ENCODE results near the gene MMUT. TPM values are rescaled to one million over a fixed set of nuclear protein-coding genes. Genes with fewer than 3 reads are reported as not detected.

MMUT gene
- total RNA-seq, 1 experiment from 2014 or later, result 12.4 TPM

GRCh38 chr6:49423817-49424216 lies 39.2 kb downstream of the MMUT start:
- no peak overlapping the region for H3K9ac ChIP-seq (ENCODE audit: low read length)
- intact Hi-C loops (cut with micrococcal nuclease), result loop anchor here (1.0 to 5.0 kb wide), 4 partner anchors 657 to 1792 kb away; no protein-coding TSS in a partner anchor
- TF ChIP-seq, protein P1, sequence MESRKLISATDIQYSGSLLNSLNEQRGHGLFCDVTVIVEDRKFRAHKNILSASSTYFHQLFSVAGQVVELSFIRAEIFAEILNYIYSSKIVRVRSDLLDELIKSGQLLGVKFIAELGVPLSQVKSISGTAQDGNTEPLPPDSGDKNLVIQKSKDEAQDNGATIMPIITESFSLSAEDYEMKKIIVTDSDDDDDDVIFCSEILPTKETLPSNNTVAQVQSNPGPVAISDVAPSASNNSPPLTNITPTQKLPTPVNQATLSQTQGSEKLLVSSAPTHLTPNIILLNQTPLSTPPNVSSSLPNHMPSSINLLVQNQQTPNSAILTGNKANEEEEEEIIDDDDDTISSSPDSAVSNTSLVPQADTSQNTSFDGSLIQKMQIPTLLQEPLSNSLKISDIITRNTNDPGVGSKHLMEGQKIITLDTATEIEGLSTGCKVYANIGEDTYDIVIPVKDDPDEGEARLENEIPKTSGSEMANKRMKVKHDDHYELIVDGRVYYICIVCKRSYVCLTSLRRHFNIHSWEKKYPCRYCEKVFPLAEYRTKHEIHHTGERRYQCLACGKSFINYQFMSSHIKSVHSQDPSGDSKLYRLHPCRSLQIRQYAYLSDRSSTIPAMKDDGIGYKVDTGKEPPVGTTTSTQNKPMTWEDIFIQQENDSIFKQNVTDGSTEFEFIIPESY (IDR thresholded peaks at IDR 0.05; ENCODE audit: extremely low read depth, insufficient replicate concordance, low read length), result no peak
- peak; percentile 9 to 49 (median 31); a peak in 3 of 6 replicates for TF ChIP-seq CTCF (IDR thresholded peaks at IDR 0.05 in 2 of 3, conservative IDR thresholded peaks at IDR 0.05 in 1 of 3; ENCODE audit: borderline replicate concordance in 1 of 3, insufficient read depth in 1 of 3, low read depth in 2 of 3, low read length in 2 of 3)
- TF ChIP-seq RAD21 (IDR thresholded peaks at IDR 0.05; ENCODE audit: low read depth), result peak; percentile 65
- RAD21 ChIA-PET (ENCODE audit: low non-redundant PET in 1 of 2, low total read pairs in 2 of 2, uncharacterized antibody in 2 of 2, unreplicated experiment in 2 of 2), result no interaction called here
- POLR2A ChIA-PET, result no interaction called here
- no peaks in the 10 kb centered on the region for H3K27me3 ChIP-seq (ENCODE audit: insufficient read depth, low read length)
- no peaks in the 10 kb centered on the region for H3K9me2 ChIP-seq (ENCODE audit: insufficient read depth)
- H3K9me3 ChIP-seq (ENCODE audit: control insufficient read depth in 1 of 2, insufficient read depth in 1 of 2, low read depth in 1 of 2, low read length in 2 of 2), result no peaks in the 10 kb centered on the region
- no peaks in the 10 kb centered on the region for H3K36me3 ChIP-seq (ENCODE audit: control insufficient read depth in 1 of 2, insufficient read depth in 2 of 2, low read length in 2 of 2)
- ATAC-seq (no peak), DNase-seq (ENCODE audit: low read depth, low spot score) (no peak)
- H3K4me2 ChIP-seq (ENCODE audit: low read length), result no peak overlapping the region
- BruUV-seq (replicated peaks), result no TSS peak
- H2AFZ ChIP-seq (ENCODE audit: low read depth, low read length, poor library complexity, severe bottlenecking), result no peak overlapping the region
- no peak overlapping the region for H3K4me3 ChIP-seq (replicated peaks in 1 of 2; ENCODE audit: low read depth in 1 of 2, low read length in 2 of 2)
- CTCF ChIA-PET, result no interaction called here
- H4K20me1 ChIP-seq (ENCODE audit: insufficient read depth), result no peaks in the 10 kb centered on the region
- H3K4me1 ChIP-seq (ENCODE audit: control insufficient read depth in 1 of 2, insufficient read depth in 2 of 2, low read length in 2 of 2), result no peaks in the 10 kb centered on the region
- H3K79me2 ChIP-seq (ENCODE audit: insufficient read depth, low read length), result no peaks in the 10 kb centered on the region
- H3K27ac ChIP-seq (ENCODE audit: low read depth, low read length), result no peak overlapping the region

GRCh38 chr6:49416195-49416594 lies 46.9 kb downstream of the MMUT start:
- intact Hi-C loops (cut with micrococcal nuclease), result no loop called here
- no peak overlapping the region for H3K9ac ChIP-seq (ENCODE audit: low read length)
- no peak for TF ChIP-seq ZFX (IDR thresholded peaks at IDR 0.05)
- TF ChIP-seq CBX3 (IDR thresholded peaks at IDR 0.05; ENCODE audit: low read depth), result no peak
- no peak for TF ChIP-seq ZNF274 (IDR thresholded peaks at IDR 0.05; ENCODE audit: low read depth, low read length)
- TF ChIP-seq EGR1 (IDR thresholded peaks at IDR 0.05; ENCODE audit: low read depth), result no peak
- H3K4me2 ChIP-seq (ENCODE audit: low read length), result no peak overlapping the region
- no peaks in the 10 kb centered on the region for H3K9me2 ChIP-seq (ENCODE audit: insufficient read depth)
- no peaks in the 10 kb centered on the region for H3K9me3 ChIP-seq (ENCODE audit: control insufficient read depth in 1 of 2, insufficient read depth in 1 of 2, low read depth in 1 of 2, low read length in 2 of 2)
- no peak overlapping the region for H2AFZ ChIP-seq (ENCODE audit: low read depth, low read length, poor library complexity, severe bottlenecking)
- H3K79me2 ChIP-seq (ENCODE audit: insufficient read depth, low read length), result no peaks in the 10 kb centered on the region
- DNase-seq (ENCODE audit: low read depth, low spot score) (no peak), ATAC-seq (no peak)
- POLR2A ChIA-PET, result no interaction called here
- no peak overlapping the region for H3K4me3 ChIP-seq (replicated peaks in 1 of 2; ENCODE audit: low read depth in 1 of 2, low read length in 2 of 2)
- CTCF ChIA-PET, result no interaction called here
- RAD21 ChIA-PET (ENCODE audit: low non-redundant PET in 1 of 2, low total read pairs in 2 of 2, uncharacterized antibody in 2 of 2, unreplicated experiment in 2 of 2), result no interaction called here
- H3K4me1 ChIP-seq (ENCODE audit: control insufficient read depth in 1 of 2, insufficient read depth in 2 of 2, low read length in 2 of 2), result no peaks in the 10 kb centered on the region
- BruUV-seq (replicated peaks), result no TSS peak
- no peaks in the 10 kb centered on the region for H3K27me3 ChIP-seq (ENCODE audit: insufficient read depth, low read length)
- no peaks in the 10 kb centered on the region for H3K36me3 ChIP-seq (ENCODE audit: control insufficient read depth in 1 of 2, insufficient read depth in 2 of 2, low read length in 2 of 2)
- no peak overlapping the region for H3K27ac ChIP-seq (ENCODE audit: low read depth, low read length)
- no peaks in the 10 kb centered on the region for H4K20me1 ChIP-seq (ENCODE audit: insufficient read depth)

All from HCT116 (cell line).